GM18870 (cell line): ENCODE measurements around the gene GJC1.

Source experiments
- ATAC-seq: cut with Tn5 transposase; IDR thresholded peaks from one replicate; pipeline ENCODE4 v1.9.1; 2021; ENCODE audit warnings: moderate library complexity; ENCODE audit not compliant: unreplicated experiment

GJC1 gene

GRCh38 chr17:44778656-44779210, 51.4 kb downstream of the GJC1 start:
- ATAC-seq, result no peak

GRCh38 chr17:44777394-44778348, 52.4 kb downstream of the GJC1 start:
- ATAC-seq, result no peak

- no peak for ATAC-seq
These were observed 53.3 kb downstream of the GJC1 start for GRCh38 chr17:44776628-44777393.

GRCh38 chr17:44775838-44776621, 54.1 kb downstream of the GJC1 start:
- ATAC-seq, result peak; percentile 21

GRCh38 chr17:44775136-44775837, 54.8 kb downstream of the GJC1 start:
- peak; percentile 76 for ATAC-seq

- ATAC-seq, result no peak
These were observed 55.6 kb downstream of the GJC1 start for GRCh38 chr17:44774271-44775135.

- no peak for ATAC-seq
These were observed 56.9 kb downstream of the GJC1 start for GRCh38 chr17:44773140-44773539.

- ATAC-seq, result no peak
These were observed 57.6 kb downstream of the GJC1 start for GRCh38 chr17:44772308-44773045.

- no peak for ATAC-seq
These were observed 59.7 kb downstream of the GJC1 start for GRCh38 chr17:44770166-44770925.

- no peak for ATAC-seq
These were observed 60.4 kb downstream of the GJC1 start for GRCh38 chr17:44769647-44770084.

- no peak for ATAC-seq
These were observed 60.9 kb downstream of the GJC1 start for GRCh38 chr17:44769230-44769629.

- ATAC-seq, result no peak
These were observed 61.5 kb downstream of the GJC1 start for GRCh38 chr17:44768505-44769142.

- no peak for ATAC-seq
These were observed 62.6 kb downstream of the GJC1 start for GRCh38 chr17:44767493-44767892.

- no peak for ATAC-seq
These were observed 63.6 kb downstream of the GJC1 start for GRCh38 chr17:44766409-44767038.

- no peak for ATAC-seq
These were observed 64.1 kb downstream of the GJC1 start for GRCh38 chr17:44765965-44766364.

GRCh38 chr17:44763170-44763569, 66.9 kb downstream of the GJC1 start:
- no peak for ATAC-seq
